ENCODE measurements around the gene SLC25A21. TPM values are rescaled to one million over a fixed set of nuclear protein-coding genes. Genes with fewer than 3 reads are reported as not detected.
A peak's percentile ranks its signal among the peaks of the same experiment; 100 is the strongest.

The SLC25A21 gene
- total and polyA plus RNA-seq, 2 of the 13 experiments (the other 11 are each of a cell fraction or from before 2014, with no cell fraction given), result 1.9 to 2.9 TPM

DNA sequence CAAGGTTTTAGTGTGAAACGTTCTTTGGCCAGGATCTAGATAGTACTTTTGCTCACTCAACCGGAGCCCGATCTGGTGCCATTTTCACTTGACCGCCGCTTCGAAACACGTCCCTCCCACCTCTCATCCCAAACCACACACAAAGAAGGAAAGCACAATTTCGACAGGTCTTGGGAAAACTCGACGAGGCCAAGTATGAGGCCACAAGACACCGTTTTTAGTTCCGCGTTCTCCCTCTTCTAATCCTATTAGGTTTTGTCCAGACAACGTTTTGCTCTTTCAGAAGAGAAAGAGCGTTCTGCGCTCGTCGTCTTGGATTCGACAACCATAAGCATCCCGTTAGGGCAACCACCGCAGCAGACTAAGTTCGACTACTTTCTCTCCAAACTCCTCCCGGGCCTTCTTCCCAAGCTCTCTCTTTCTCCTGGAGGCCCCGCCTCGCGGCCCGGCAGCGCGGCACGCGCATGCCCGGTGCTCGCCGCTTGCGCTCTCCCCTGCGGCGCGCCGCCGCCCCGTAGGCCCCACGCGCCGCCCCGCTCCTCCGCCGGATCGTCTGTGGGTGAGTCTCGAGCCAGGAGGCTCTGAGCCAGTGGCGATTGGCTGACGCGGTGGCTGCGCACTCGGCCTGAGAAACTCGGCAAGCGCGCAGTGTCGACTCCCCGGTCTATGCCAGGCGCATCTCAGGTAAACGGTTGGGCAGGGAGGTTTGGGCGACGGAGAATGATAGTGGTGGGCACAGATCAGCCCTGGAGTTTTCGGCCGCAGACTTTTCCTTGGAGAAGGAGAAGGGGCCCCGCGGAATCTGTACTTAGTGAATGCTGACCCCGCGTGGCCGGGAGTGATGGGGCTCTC lies 25.2 kb upstream of the SLC25A21 start, which contains the start of gene MIPOL1 (continued):
- TF ChIP-seq, protein P1, sequence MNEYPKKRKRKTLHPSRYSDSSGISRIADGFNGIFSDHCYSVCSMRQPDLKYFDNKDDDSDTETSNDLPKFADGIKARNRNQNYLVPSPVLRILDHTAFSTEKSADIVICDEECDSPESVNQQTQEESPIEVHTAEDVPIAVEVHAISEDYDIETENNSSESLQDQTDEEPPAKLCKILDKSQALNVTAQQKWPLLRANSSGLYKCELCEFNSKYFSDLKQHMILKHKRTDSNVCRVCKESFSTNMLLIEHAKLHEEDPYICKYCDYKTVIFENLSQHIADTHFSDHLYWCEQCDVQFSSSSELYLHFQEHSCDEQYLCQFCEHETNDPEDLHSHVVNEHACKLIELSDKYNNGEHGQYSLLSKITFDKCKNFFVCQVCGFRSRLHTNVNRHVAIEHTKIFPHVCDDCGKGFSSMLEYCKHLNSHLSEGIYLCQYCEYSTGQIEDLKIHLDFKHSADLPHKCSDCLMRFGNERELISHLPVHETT (CRISPR knock-in tag; conservative IDR thresholded peaks at IDR 0.05), result no peak; the same call in 1 of the 2 replicates
- TF ChIP-seq ZBTB39 (CRISPR knock-in tag; IDR thresholded peaks at IDR 0.05) (peak; percentile 76; the same call in 1 of the 2 replicates), ZNF891 (CRISPR knock-in tag; IDR thresholded peaks at IDR 0.05) (peak; percentile 98), ZBTB42 (CRISPR knock-in tag; IDR thresholded peaks at IDR 0.05) (peak; percentile 91; the same call in 1 of the 2 replicates), ZBTB21 (CRISPR knock-in tag; IDR thresholded peaks at IDR 0.05) (peak; percentile 19; the same call in 1 of the 2 replicates), ZNF12 (CRISPR knock-in tag; IDR thresholded peaks at IDR 0.05) (no peak; the same call in 1 of the 2 replicates), ZNF432 (CRISPR knock-in tag; IDR thresholded peaks at IDR 0.05; ENCODE audit: borderline replicate concordance) (peak; percentile 93; the same call in 1 of the 2 replicates), HOXA3 (CRISPR knock-in tag; IDR thresholded peaks at IDR 0.05) (peak; percentile 98), HBP1 (CRISPR knock-in tag; IDR thresholded peaks at IDR 0.05; ENCODE audit: low read depth) (no peak; the same call in 1 of the 2 replicates), BORCS8-MEF2B (CRISPR knock-in tag; IDR thresholded peaks at IDR 0.05) (peak; percentile 98), TBX2 (CRISPR knock-in tag; IDR thresholded peaks at IDR 0.05; ENCODE audit: borderline replicate concordance) (peak; percentile 94), GTF2F1 (IDR thresholded peaks at IDR 0.05; ENCODE audit: low read length) (no peak), SP5 (CRISPR knock-in tag; IDR thresholded peaks at IDR 0.05; ENCODE audit: borderline replicate concordance, low read depth) (peak; percentile 50), CEBPZ (IDR thresholded peaks at IDR 0.05; ENCODE audit: low read length) (no peak), ZMAT3 (CRISPR knock-in tag; conservative IDR thresholded peaks at IDR 0.05) (peak; percentile 88; the same call in 1 of the 2 replicates), TRIM22 (IDR thresholded peaks at IDR 0.05) (no peak)
- TF ChIP-seq, protein P2, sequence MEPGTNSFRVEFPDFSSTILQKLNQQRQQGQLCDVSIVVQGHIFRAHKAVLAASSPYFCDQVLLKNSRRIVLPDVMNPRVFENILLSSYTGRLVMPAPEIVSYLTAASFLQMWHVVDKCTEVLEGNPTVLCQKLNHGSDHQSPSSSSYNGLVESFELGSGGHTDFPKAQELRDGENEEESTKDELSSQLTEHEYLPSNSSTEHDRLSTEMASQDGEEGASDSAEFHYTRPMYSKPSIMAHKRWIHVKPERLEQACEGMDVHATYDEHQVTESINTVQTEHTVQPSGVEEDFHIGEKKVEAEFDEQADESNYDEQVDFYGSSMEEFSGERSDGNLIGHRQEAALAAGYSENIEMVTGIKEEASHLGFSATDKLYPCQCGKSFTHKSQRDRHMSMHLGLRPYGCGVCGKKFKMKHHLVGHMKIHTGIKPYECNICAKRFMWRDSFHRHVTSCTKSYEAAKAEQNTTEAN (CRISPR knock-in tag; conservative IDR thresholded peaks at IDR 0.05), result peak; percentile 97
